ENCODE measurements around the gene LHFPL3.

- no peak for TF ChIP-seq EP300 (IDR thresholded peaks at IDR 0.05)
- TF ChIP-seq, protein P1, sequence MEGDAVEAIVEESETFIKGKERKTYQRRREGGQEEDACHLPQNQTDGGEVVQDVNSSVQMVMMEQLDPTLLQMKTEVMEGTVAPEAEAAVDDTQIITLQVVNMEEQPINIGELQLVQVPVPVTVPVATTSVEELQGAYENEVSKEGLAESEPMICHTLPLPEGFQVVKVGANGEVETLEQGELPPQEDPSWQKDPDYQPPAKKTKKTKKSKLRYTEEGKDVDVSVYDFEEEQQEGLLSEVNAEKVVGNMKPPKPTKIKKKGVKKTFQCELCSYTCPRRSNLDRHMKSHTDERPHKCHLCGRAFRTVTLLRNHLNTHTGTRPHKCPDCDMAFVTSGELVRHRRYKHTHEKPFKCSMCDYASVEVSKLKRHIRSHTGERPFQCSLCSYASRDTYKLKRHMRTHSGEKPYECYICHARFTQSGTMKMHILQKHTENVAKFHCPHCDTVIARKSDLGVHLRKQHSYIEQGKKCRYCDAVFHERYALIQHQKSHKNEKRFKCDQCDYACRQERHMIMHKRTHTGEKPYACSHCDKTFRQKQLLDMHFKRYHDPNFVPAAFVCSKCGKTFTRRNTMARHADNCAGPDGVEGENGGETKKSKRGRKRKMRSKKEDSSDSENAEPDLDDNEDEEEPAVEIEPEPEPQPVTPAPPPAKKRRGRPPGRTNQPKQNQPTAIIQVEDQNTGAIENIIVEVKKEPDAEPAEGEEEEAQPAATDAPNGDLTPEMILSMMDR (IDR thresholded peaks at IDR 0.05): no peak
- TF ChIP-seq RARB (CRISPR knock-in tag; IDR thresholded peaks at IDR 0.05): no peak
- TF ChIP-seq ZFP36 (IDR thresholded peaks at IDR 0.05; ENCODE audit: borderline replicate concordance, partially characterized antibody): no peak
- TF ChIP-seq MAFK (IDR thresholded peaks at IDR 0.05; ENCODE audit: partially characterized antibody): no peak
- TF ChIP-seq CBX8 (IDR thresholded peaks at IDR 0.05): no peak
- TF ChIP-seq ZSCAN20 (CRISPR knock-in tag; IDR thresholded peaks at IDR 0.05): no peak
Observed at GRCh38 chr7:104938741-104939390, 610.5 kb downstream of the LHFPL3 start.
